Pons (tissue), 1 donor: ENCODE data around the gene ADCY10.
"Not testable (repeated sequence)": the region's sequence is repeated elsewhere in the genome, so short reads cannot be mapped to it uniquely, and the experiment has no call there.

Experiments used
- DNase-seq: peaks from one replicate; pipeline ENCODE4 v3.0.0-alpha.2; 2016; ENCODE audit warnings: low spot score

The ADCY10 gene

GRCh38 chr1:167924543-167925231, 10.8 kb upstream of the ADCY10 start:
- DNase-seq, result no peak

GRCh38 chr1:167924102-167924501, 10.2 kb upstream of the ADCY10 start:
- DNase-seq, result no peak

- no peak for DNase-seq
These were observed 9.6 kb upstream of the ADCY10 start for GRCh38 chr1:167923324-167924056.

GRCh38 chr1:167922611-167923074, 8.7 kb upstream of the ADCY10 start:
- DNase-seq, result no peak

GRCh38 chr1:167922023-167922422, 8.1 kb upstream of the ADCY10 start:
- no peak for DNase-seq

DNA sequence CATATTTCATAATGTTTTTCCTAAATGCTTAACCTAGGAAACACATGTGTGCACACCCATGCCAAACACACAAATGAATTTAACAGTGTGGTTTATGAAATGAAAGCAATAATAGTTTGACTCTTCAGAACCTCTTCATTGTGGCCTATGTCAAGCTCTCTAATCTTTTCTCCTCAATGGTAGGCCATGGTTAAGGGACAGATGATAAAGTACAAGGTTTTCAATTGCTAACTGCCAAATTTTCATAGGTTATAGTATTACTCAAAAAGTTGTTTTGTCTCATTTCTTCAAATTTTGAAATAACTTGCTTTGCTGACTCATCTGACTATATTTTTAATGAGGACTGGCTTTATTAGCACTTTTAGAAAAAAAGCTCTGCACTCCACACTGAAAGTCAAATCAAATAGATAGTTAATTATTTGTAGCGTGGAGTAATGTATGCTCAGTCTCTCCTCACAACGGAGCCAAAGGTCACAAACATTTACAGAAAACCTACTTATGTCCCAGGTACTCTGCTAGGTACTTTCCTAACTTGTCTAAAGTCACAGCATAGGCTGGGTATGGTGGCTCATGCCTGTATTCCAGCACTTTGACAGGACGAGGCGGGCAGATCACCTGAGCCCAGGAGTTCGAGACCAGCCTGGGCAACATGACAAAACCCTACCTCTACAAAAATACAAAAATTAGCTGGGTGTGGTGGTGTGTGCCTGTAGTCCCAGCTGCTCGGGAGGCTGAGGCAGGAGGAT, 3.0 kb upstream of the ADCY10 start:
- DNase-seq, result no peak

GRCh38 chr1:167915569-167915968, 1.6 kb upstream of the ADCY10 start:
- DNase-seq, result no peak

GRCh38 chr1:167912294-167912693, 1.6 kb downstream of the ADCY10 start:
- DNase-seq, result no peak

DNA sequence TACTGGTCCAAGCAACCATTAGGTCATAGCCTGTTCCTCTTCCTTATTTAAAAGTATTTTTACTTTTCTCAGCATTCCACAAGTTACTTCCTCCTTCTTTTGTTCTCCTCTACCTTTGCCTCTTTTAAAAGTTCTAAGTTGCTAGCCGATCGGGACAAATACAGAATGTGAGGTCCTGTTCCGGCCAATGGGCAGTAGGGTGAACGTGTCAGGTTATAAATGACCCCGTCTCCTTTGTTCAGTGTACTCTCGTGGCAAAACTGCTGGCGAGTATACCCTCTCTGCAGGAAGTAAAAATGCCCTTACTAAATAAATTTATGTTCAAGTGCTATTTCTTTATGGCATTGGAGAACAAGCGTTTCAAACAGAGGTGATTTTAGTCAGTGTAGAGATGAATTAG, 2.5 kb downstream of the ADCY10 start:
- DNase-seq, result peak; percentile 15

- DNase-seq, result no peak
These were observed 3.4 kb downstream of the ADCY10 start for GRCh38 chr1:167910530-167910929.

- DNase-seq, result no peak
These were observed 4.2 kb downstream of the ADCY10 start for GRCh38 chr1:167909691-167910180.

DNA sequence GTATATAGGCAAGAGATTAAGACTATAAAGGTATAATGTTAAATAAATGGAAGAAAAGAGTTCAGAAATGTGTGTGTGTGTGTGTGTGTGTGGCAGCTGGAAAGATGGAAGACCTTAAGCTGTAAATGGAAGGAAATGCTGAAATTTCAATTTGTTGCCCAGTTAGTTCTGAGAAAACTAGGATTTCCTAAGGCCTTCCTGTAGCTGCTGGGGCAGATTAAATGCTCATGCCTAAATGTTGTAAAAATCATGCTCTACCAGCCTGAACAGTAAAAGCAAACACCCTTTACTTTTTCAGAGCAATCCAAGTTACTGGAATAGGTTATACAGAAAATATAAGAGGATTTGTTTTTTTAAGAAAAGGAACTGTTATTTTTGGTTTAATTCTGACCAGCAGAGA, 8.3 kb downstream of the ADCY10 start:
- no peak for DNase-seq

DNA sequence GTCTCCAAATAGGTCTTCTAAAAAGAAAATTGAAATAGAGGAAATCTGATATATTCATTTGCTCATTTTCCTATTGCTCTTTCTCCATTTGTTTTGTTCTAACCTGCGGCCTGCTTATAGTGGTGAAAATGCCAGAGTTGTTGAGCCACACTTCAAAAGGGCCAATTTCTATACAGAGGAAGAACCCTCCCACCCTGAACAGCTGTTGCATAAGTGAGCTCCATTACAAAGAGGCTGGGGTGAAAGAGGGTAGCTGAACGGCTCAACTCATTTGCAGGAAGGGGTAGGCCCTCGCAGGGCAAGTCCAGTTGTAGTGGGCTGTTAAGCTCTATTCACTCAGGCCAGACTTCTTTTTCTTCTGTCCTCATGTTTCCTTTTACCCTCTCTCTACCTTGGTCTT, 8.8 kb downstream of the ADCY10 start:
- DNase-seq, result no peak

DNA sequence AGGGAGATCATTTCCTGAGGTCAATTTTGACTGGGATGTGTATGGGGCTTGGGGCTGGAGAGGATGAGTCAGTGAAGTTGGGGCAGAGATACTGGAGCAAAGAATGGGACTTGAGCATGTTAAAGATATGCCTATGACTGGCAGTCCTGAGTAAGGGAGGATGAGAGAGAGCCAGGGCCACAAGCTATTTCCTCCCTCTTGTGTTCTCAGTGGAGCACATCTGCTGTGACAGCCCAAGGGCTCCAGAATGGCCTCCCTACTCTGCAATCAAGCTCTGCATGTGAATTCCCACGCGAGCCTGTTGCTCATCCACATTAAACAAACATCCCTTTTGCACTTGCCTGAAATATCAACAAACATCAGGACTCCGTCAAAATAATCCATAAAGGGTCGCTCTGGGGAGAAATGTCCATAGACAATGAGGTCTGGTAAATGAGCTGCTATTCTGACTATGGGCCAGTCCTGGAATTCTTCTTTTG, 9.2 kb downstream of the ADCY10 start:
- DNase-seq, result no peak

DNA sequence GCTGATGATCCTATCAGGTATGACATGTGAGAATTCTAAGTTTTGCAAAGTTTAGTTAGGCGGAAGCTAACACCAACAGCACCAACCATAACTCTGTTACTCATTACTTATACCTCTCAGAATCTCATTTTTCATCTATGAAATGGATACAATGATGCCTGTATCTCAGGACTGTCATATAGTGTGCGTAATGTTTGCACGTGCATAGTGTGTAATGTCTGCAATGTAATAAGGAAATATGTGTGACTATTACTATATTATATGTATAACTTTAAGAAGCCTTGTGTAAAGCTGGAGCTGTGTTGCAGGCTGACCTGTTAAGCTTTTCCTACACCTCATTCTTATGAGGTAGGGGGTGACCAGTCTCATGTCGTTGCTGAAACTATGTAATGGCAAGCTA, 13.0 kb downstream of the ADCY10 start:
- no peak for DNase-seq

- no peak for DNase-seq
These were observed 14.7 kb downstream of the ADCY10 start for GRCh38 chr1:167899253-167899681.

GRCh38 chr1:167898578-167899222, 15.2 kb downstream of the ADCY10 start:
- DNase-seq, result no peak

DNA sequence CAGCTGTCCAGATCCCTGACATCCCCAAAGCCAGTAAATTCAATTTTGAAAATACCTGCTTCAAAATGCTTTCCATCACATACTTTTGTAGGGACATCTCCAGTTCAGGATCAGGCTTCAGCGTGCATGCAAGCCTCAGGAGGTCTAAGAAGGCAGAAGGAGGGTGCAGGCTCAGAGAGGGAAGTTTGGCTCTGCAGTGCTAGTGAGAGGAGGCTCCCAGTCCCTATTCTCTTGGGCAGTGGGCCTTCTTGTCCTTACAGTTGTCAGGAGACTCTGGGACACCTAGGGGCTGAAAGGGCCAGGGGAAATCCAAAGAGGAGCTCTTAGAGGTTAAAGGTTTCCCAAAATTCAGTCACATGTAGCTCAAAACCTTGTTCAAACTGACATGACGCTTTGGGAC, 20.1 kb downstream of the ADCY10 start:
- DNase-seq, result no peak

GRCh38 chr1:167890400-167890799, 23.5 kb downstream of the ADCY10 start:
- no peak for DNase-seq

DNA sequence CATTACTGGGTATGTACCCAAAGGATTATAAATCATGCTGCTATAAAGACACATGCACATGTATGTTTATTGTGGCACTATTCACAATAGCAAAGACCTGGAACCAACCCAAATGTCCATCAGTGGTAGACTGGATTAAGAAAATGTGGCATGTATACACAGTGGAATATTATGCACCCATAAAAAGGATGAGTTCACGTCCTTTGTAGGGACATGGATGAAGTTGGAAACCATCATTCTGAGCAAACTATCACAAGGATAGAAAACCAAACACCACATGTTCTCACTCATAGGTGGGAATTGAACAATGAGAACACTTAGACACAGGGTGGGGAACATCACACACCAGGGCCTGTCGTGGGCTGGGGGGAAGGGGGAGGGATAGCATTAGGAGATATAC, 26.7 kb downstream of the ADCY10 start:
- DNase-seq, result not testable (repeated sequence)

DNA sequence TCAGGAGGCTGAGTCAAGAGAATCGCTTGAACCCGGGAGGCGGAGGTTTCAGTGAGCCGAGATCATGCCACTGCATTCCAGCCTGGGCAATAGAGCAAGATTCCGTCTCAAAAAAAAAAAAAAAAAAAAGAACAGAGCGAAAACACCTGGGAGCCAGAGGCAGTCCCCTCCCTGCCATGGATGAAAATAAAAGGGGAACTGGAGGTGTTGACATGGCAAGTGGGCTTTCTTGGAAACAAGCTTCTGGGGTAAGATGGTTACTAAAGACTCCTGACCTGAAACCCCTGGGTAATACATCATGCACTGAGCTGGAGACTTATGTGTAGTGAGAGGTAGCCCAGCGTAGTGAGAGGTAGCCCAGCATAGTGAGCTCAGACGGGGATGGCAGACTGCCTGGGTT, 31.6 kb downstream of the ADCY10 start:
- no peak for DNase-seq

DNA sequence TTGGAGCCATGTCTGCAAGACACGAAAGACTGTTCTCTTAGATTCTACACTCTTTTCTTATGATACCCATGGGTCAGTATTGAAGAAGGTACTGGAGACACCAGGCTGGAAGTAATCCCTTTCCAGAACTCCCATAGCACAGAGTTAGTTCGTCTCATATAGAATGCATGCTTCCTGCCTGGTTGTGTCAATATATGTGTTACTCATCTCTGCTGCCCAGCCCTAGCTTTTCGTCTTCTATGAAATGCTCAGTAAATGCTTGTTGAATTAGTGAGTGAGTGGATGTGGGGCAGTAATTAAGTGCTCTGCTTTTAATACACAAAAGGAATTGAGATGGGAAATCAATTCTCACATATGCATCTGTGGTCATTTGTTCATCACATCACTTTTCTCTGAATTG, 32.1 kb downstream of the ADCY10 start:
- DNase-seq, result no peak
